ENCODE results near the gene COX17.

GRCh38 chr3:119641416-119641815 is 35.8 kb downstream of the COX17 start:
- TF ChIP-seq ATF2 (CRISPR knock-in tag; IDR thresholded peaks at IDR 0.05) (no peak), CCDC6 (CRISPR knock-in tag; IDR thresholded peaks at IDR 0.05) (no peak)
